SK-N-SH (cell line): Measurements from ENCODE around the gene SDF4. TPM values are rescaled to one million over a fixed set of nuclear protein-coding genes. Genes with fewer than 3 reads are reported as not detected.
A peak's percentile ranks its signal among the peaks of the same experiment; 100 is the strongest.

Experiments used
- CTCF ChIA-PET: fragments of 300-600, 350-600 bp; formaldehyde crosslinking; extraction: SDS; loops from one replicate; lab custom pipeline; 2021; lab: Yijun Ruan, JAX
- POLR2A ChIA-PET: fragments of 350-600 bp; sonication (Branson Sonifier 250); formaldehyde crosslinking; extraction: SDS; loops from one replicate; lab custom pipeline; 2020; ENCODE audit warnings: antibody characterized with exemption, inconsistent platforms; lab: Yijun Ruan, JAX
- DNase-seq: peaks from one replicate; pipeline ENCODE4 v3.0.0; 2012
- H2AFZ ChIP-seq: fragments of 200-600 bp; sonication (generic); 2 replicates; pipeline ENCODE4 v1.8.1; 2016; ENCODE audit warnings: antibody characterized with exemption, mild to moderate bottlenecking, low read depth
- H3F3A ChIP-seq: fragments of 200-600 bp; sonication (generic); replicated peaks from 2 replicates; pipeline ENCODE3; 2016; ENCODE audit warnings: antibody characterized with exemption, mild to moderate bottlenecking; ENCODE audit not compliant: insufficient read depth
- H3K27ac ChIP-seq, 2 experiments: fragments of 200-500 bp in 1 of 2; fragments of 200-600 bp in 1 of 2; sonication (Bioruptor generic) in 1 of 2; sonication (generic), shearing (Covaris generic) in 1 of 2; 2 replicates each; pipeline versions ENCODE4 v1.5.1 to v1.6.1; 2014 to 2016; ENCODE audit warnings: low read depth in 2 of 2, inconsistent platforms in 1 of 2, low read length in 1 of 2, mild to moderate bottlenecking in 1 of 2, mixed read lengths in 1 of 2
- H3K27me3 ChIP-seq: fragments of 200-600 bp; sonication (generic), shearing (Covaris generic); 2 replicates; pipeline ENCODE4 v1.6.1; 2016; ENCODE audit warnings: mixed run types; ENCODE audit not compliant: insufficient read depth
- H3K36me3 ChIP-seq, 2 experiments: fragments of 200-500 bp in 1 of 2; fragments of 200-600 bp in 1 of 2; sonication (Bioruptor generic) in 1 of 2; sonication (generic) in 1 of 2; replicated peaks in 1 of 2; 2 replicates each; pipeline versions ENCODE3 to v1.5.1; 2014 to 2016; ENCODE audit warnings: low read length in 1 of 2, mild to moderate bottlenecking in 1 of 2; ENCODE audit not compliant: insufficient read depth in 2 of 2, control insufficient read depth in 1 of 2
- H3K4me1 ChIP-seq, 2 experiments: fragments of 200-500 bp in 1 of 2; fragments of 200-600 bp in 1 of 2; sonication (Bioruptor generic) in 1 of 2; sonication (generic), shearing (Covaris generic) in 1 of 2; 2 replicates each; pipeline versions ENCODE4 v1.5.1 to v1.6.1; 2014 to 2016; ENCODE audit warnings: low read depth in 1 of 2, low read length in 1 of 2, mixed run types in 1 of 2; ENCODE audit not compliant: insufficient read depth in 2 of 2, control insufficient read depth in 1 of 2
- H3K4me2 ChIP-seq: fragments of 200-600 bp; sonication (generic), shearing (Covaris generic); 2 replicates; pipeline ENCODE4 v1.6.1; 2017; ENCODE audit warnings: mixed run types
- H3K4me3 ChIP-seq, 2 experiments: fragments of 200-500 bp in 1 of 2; fragments of 200-600 bp in 1 of 2; sonication (Bioruptor generic) in 1 of 2; sonication (generic), shearing (Covaris generic) in 1 of 2; 2 replicates each; pipeline versions ENCODE4 v1.5.1 to v1.8.1; 2014 to 2016; ENCODE audit warnings: low read depth in 2 of 2, inconsistent platforms in 1 of 2, low read length in 1 of 2, mild to moderate bottlenecking in 1 of 2, mixed read lengths in 1 of 2, moderate library complexity in 1 of 2
- H3K79me2 ChIP-seq: fragments of 200-600 bp; sonication (generic); 2 replicates; pipeline ENCODE4 v1.8.1; 2017; ENCODE audit warnings: mild to moderate bottlenecking; ENCODE audit not compliant: insufficient read depth
- H3K9ac ChIP-seq: fragments of 200-600 bp; sonication (generic); 2 replicates; pipeline ENCODE4 v1.6.1; 2017; ENCODE audit warnings: mixed run types
- H3K9me2 ChIP-seq: fragments of 200-600 bp; sonication (generic); 2 replicates; pipeline ENCODE4 v1.6.1; 2017; ENCODE audit warnings: mixed run types
- H3K9me3 ChIP-seq: fragments of 200-600 bp; sonication (generic); 2 replicates; pipeline ENCODE4 v1.6.1; 2017; ENCODE audit warnings: mixed run types, mild to moderate bottlenecking, moderate library complexity
- H4K20me1 ChIP-seq: fragments of 200-600 bp; sonication (generic); 2 replicates; pipeline ENCODE4 v1.6.1; 2017; ENCODE audit warnings: mild to moderate bottlenecking, mixed run types; ENCODE audit not compliant: insufficient read depth
- ELF1 ChIP-seq: IDR thresholded peaks from 2 replicates; pipeline ENCODE4 v1.4.0; 2012
- EP300 ChIP-seq, 2 experiments: IDR thresholded peaks; 2 replicates each; pipeline versions ENCODE4 v1.4.0 to v1.6.1; 2012; ENCODE audit warnings: borderline replicate concordance in 1 of 2, low read depth in 1 of 2, low read length in 1 of 2
- FOXJ3 ChIP-seq: sonication (generic); formaldehyde crosslinking; IDR thresholded peaks from 2 replicates; pipeline ENCODE4 v1.5.1; 2020; ENCODE audit warnings: mild to moderate bottlenecking, missing genetic modification reagents
- GATA2 ChIP-seq: sonication (generic); formaldehyde crosslinking; IDR thresholded peaks from 2 replicates; pipeline ENCODE4 v1.5.0; 2020; ENCODE audit warnings: mild to moderate bottlenecking, missing genetic modification reagents
- MEF2A ChIP-seq: IDR thresholded peaks from 2 replicates; pipeline ENCODE4 v1.4.0; 2012; ENCODE audit warnings: low read depth, borderline replicate concordance
- MXI1 ChIP-seq: IDR thresholded peaks from 2 replicates; pipeline ENCODE4 v1.6.1; 2012; ENCODE audit warnings: mild to moderate bottlenecking, low read depth, low read length, improper control_type of control experiment
- POLR2AphosphoS5 ChIP-seq: IDR thresholded peaks from 2 replicates; pipeline ENCODE4 v1.6.1; 2012; ENCODE audit warnings: low read depth, low read length
- RAD21 ChIP-seq: IDR thresholded peaks from 2 replicates; pipeline ENCODE4 v1.6.1; 2012; ENCODE audit warnings: mild to moderate bottlenecking, low read length
- RFX5 ChIP-seq: IDR thresholded peaks from 2 replicates; pipeline ENCODE4 v1.6.1; 2012; ENCODE audit warnings: mild to moderate bottlenecking, improper control_type of control experiment, low read length
- SIN3A ChIP-seq: IDR thresholded peaks from 2 replicates; pipeline ENCODE4 v1.6.1; 2012; ENCODE audit warnings: low read depth, mild to moderate bottlenecking, low read length, moderate library complexity, borderline replicate concordance
- TEAD4 ChIP-seq: IDR thresholded peaks from 2 replicates; pipeline ENCODE4 v1.4.0; 2012; ENCODE audit warnings: mild to moderate bottlenecking, borderline replicate concordance; ENCODE audit not compliant: insufficient read depth
- WGBS: methylation state at CpG from one replicate; pipeline ENCODE4 v1.1.6; 2017; ENCODE audit warnings: low lambda C conversion rate; 5-methylcytosine and 5-hydroxymethylcytosine counted together
- polyA plus RNA-seq, 3 experiments: library from polyadenylated mRNA; depleted of rRNA; stranded (reverse); fragments of >200 nt; gene quantifications; 2 replicates each; pipeline ENCODE4 v1.2.3, GENCODE V29; 2012
- TF ChIP-seq, protein P1 (sequence below): IDR thresholded peaks from 2 replicates; pipeline ENCODE4 v1.6.1; 2012; ENCODE audit warnings: mild to moderate bottlenecking, low read depth, low read length, moderate library complexity
- TF ChIP-seq, protein P2 (sequence below): IDR thresholded peaks from 2 replicates; pipeline ENCODE4 v1.4.0; 2012; ENCODE audit warnings: low read depth
- TF ChIP-seq, protein P3 (sequence below): IDR thresholded peaks from 2 replicates; pipeline ENCODE4 v1.4.0; 2012; ENCODE audit warnings: low read depth, borderline replicate concordance
- TF ChIP-seq, protein P4 (sequence below): fragments of 200-600 bp; sonication (generic); IDR thresholded peaks from 2 replicates; pipeline ENCODE4 v1.6.1; 2017; ENCODE audit warnings: antibody characterized with exemption, mild to moderate bottlenecking, moderate library complexity
- TF ChIP-seq, protein P5 (sequence below): IDR thresholded peaks from 2 replicates; pipeline ENCODE4; 2012

The SDF4 gene
- polyA plus RNA-seq, 1 of the 3 experiments (the other 2 are of a cell fraction): 265 TPM

DNA sequence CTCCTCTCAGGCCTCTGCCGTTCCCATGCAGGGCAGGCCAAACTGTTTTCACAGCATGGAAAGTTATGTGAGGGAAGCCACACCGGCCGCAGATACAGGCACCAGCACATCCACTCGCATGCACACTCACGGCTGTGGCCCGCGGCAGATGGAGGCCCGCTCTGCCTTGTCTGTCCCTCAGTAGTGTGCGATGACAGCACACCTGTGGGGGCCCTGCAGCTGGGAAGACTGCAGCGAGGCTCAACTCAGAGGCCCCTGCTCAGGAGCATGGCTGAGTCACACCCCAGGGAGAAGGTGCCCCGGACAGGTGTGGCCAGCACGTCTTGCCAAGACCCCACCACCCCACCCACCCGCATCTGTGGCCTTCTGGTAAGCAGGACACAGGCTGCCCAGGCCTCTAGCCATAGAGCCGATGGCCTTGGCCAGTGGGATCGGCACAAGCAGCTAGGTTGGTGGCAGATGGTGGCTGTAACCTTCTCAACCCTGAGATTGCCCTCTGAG is 43.2 kb upstream of the SDF4 start:
- Histone ChIP-seq H3K36me3 (peaks cover 0 to 4% of the 10 kb centered on the region in 2 experiments), H3K9me2 (no peaks in the 10 kb centered on the region), H3K79me2 (peaks cover 34% of the 10 kb centered on the region), H2AFZ (no peak overlapping the region), H4K20me1 (peaks cover 30% of the 10 kb centered on the region), H3K9me3 (no peaks in the 10 kb centered on the region), H3K4me3 (peak overlapping the region in 1 of 2 experiments; percentile 65; a peak in 2 of 4 replicates), H3K27ac (no peak overlapping the region), H3K9ac (no peak overlapping the region), H3K27me3 (no peaks in the 10 kb centered on the region), H3K4me1 (peaks cover 0 to 28% of the 10 kb centered on the region in 2 experiments; a peak in 1 of 4 replicates), H3F3A (no peaks in the 10 kb centered on the region), H3K4me2 (peak overlapping the region; percentile 85; the same call in 1 of the 2 replicates)
- CTCF ChIA-PET: interaction anchor here (1.0 to 2.2 kb wide), 5 partner anchors 17 to 254 kb away, joined by 3 to 7 read pairs (median 4); no protein-coding TSS in a partner anchor
- WGBS: 100% methylated on average over 1 of the region's 15 CpGs
- DNase-seq: no peak
- POLR2A ChIA-PET: no interaction called here
- TF ChIP-seq MEF2A (no peak), POLR2AphosphoS5 (no peak), MXI1 (no peak), ELF1 (no peak), FOXJ3 (no peak), EP300 (IDR thresholded peaks at IDR 0.05; ENCODE audit: borderline replicate concordance in 1 of 2, low read depth in 1 of 2, low read length in 1 of 2) (no peak), SIN3A (no peak), RAD21 (no peak), TEAD4 (no peak), RFX5 (no peak), GATA2 (CRISPR knock-in tag) (no peak)
- TF ChIP-seq, protein P1, sequence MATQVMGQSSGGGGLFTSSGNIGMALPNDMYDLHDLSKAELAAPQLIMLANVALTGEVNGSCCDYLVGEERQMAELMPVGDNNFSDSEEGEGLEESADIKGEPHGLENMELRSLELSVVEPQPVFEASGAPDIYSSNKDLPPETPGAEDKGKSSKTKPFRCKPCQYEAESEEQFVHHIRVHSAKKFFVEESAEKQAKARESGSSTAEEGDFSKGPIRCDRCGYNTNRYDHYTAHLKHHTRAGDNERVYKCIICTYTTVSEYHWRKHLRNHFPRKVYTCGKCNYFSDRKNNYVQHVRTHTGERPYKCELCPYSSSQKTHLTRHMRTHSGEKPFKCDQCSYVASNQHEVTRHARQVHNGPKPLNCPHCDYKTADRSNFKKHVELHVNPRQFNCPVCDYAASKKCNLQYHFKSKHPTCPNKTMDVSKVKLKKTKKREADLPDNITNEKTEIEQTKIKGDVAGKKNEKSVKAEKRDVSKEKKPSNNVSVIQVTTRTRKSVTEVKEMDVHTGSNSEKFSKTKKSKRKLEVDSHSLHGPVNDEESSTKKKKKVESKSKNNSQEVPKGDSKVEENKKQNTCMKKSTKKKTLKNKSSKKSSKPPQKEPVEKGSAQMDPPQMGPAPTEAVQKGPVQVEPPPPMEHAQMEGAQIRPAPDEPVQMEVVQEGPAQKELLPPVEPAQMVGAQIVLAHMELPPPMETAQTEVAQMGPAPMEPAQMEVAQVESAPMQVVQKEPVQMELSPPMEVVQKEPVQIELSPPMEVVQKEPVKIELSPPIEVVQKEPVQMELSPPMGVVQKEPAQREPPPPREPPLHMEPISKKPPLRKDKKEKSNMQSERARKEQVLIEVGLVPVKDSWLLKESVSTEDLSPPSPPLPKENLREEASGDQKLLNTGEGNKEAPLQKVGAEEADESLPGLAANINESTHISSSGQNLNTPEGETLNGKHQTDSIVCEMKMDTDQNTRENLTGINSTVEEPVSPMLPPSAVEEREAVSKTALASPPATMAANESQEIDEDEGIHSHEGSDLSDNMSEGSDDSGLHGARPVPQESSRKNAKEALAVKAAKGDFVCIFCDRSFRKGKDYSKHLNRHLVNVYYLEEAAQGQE: no peak
- TF ChIP-seq, protein P2, sequence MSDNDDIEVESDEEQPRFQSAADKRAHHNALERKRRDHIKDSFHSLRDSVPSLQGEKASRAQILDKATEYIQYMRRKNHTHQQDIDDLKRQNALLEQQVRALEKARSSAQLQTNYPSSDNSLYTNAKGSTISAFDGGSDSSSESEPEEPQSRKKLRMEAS: no peak
- TF ChIP-seq, protein P3, sequence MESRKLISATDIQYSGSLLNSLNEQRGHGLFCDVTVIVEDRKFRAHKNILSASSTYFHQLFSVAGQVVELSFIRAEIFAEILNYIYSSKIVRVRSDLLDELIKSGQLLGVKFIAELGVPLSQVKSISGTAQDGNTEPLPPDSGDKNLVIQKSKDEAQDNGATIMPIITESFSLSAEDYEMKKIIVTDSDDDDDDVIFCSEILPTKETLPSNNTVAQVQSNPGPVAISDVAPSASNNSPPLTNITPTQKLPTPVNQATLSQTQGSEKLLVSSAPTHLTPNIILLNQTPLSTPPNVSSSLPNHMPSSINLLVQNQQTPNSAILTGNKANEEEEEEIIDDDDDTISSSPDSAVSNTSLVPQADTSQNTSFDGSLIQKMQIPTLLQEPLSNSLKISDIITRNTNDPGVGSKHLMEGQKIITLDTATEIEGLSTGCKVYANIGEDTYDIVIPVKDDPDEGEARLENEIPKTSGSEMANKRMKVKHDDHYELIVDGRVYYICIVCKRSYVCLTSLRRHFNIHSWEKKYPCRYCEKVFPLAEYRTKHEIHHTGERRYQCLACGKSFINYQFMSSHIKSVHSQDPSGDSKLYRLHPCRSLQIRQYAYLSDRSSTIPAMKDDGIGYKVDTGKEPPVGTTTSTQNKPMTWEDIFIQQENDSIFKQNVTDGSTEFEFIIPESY: no peak
- TF ChIP-seq, protein P4, sequence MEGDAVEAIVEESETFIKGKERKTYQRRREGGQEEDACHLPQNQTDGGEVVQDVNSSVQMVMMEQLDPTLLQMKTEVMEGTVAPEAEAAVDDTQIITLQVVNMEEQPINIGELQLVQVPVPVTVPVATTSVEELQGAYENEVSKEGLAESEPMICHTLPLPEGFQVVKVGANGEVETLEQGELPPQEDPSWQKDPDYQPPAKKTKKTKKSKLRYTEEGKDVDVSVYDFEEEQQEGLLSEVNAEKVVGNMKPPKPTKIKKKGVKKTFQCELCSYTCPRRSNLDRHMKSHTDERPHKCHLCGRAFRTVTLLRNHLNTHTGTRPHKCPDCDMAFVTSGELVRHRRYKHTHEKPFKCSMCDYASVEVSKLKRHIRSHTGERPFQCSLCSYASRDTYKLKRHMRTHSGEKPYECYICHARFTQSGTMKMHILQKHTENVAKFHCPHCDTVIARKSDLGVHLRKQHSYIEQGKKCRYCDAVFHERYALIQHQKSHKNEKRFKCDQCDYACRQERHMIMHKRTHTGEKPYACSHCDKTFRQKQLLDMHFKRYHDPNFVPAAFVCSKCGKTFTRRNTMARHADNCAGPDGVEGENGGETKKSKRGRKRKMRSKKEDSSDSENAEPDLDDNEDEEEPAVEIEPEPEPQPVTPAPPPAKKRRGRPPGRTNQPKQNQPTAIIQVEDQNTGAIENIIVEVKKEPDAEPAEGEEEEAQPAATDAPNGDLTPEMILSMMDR: no peak
- TF ChIP-seq, protein P5, sequence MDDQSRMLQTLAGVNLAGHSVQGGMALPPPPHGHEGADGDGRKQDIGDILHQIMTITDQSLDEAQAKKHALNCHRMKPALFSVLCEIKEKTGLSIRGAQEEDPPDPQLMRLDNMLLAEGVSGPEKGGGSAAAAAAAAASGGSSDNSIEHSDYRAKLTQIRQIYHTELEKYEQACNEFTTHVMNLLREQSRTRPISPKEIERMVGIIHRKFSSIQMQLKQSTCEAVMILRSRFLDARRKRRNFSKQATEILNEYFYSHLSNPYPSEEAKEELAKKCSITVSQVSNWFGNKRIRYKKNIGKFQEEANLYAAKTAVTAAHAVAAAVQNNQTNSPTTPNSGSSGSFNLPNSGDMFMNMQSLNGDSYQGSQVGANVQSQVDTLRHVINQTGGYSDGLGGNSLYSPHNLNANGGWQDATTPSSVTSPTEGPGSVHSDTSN: no peak
